ENCODE measurements around the gene CDH20.
A peak's percentile ranks its signal among the peaks of the same experiment; 100 is the strongest.

CDH20 gene
- total RNA-seq = 0 to 0.57 (median 0.20) reads per million in 9 experiments

DNA sequence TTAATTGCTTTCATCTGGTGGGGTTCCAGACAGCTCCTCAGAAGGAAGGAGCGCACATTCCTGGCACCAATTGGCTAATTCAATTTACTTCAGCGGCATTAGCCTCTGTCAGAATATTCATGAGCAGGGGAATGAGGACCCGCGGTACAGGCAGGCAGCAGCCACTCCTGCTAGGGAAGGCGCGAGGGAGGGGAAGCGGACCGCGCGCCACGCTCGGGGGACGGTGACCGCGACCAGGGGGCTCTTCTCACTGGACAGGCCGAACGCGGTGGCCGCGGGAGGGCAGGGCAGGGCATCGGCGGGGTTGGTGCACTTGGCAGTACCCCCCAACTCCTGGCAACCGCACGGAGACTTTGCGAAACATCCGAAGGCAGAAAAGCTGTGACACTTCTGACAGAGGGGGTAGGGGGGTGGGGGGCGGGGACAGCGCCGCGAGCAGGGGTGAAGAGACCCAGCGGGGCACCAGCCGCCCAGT lies at the start of gene CDH20:
Gene CDH20, plus strand, starts transcription at position 160 of the 475 bp plus-strand sequence.
- peaks cover 0 to 2% of the 10 kb centered on the region in 2 donors for H3K4me1 Mint-ChIP-seq (ENCODE audit: low read depth in 2 of 2)
- ATAC-seq (replicated peaks) = no peak
- H3K4me3 Mint-ChIP-seq = peak within 1 kb of the TSS in 1 of 2 donors; percentile 40
- H3K27ac Mint-ChIP-seq = no peak within 1 kb of the TSS
- peaks cover 3% of the 10 kb centered on the region for H3K36me3 Mint-ChIP-seq (ENCODE audit: insufficient read depth)
- H3K27me3 Mint-ChIP-seq = peaks cover 0 to 39% of the 10 kb centered on the region in 2 donors
- DNase-seq = no peak
- peaks cover 6 to 14% of the 10 kb centered on the region in 2 donors for H3K9me3 Mint-ChIP-seq

DNA sequence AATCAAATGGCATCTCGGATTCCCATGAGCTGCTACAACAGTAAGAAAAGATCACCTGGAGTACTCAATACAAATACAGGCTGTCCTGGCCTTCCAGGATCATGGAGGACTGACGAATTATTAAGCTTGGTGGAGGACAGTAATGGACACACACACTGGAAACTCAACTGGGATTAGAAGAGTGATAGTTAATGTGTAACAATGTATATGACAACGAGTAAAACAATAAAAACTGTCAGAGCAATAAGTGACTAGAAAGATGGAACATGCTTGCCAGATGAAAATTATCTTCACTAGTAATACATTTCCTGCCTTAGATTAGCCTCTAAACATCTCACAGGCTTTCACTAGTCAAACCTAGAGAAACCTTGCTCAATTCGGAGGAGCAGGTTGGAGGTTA lies 49.2 kb upstream of the CDH20 start:
- DNase-seq (no peak), ATAC-seq (replicated peaks) (no peak)
- no peak overlapping the region for H3K27ac Mint-ChIP-seq
- H3K9me3 Mint-ChIP-seq = peaks cover 7 to 22% of the 10 kb centered on the region in 2 donors
- no peak overlapping the region for H3K4me3 Mint-ChIP-seq
- H3K36me3 Mint-ChIP-seq (ENCODE audit: insufficient read depth) = no peaks in the 10 kb centered on the region
- H3K27me3 Mint-ChIP-seq = no peaks in the 10 kb centered on the region
- H3K4me1 Mint-ChIP-seq (ENCODE audit: low read depth in 2 of 2) = no peaks in the 10 kb centered on the region

DNA sequence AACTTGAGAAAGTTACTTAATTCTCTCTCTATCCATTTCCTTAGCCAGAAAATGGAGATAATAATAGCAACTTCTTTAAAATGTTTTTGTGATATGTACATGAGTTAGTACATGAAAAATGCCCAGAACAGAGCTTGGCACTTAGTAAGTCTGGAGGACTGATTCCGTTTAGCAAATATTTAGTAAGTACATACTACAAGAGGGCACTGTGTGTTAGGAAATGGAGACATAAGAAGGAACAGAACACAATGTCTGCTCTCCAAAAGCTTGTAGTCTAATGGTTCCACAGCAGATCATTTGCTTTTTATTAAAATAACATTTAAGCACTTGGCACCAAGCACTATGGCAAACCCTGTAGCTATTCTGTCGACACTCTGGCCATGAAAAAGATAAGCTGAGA lies 47.5 kb upstream of the CDH20 start:
- Mint-ChIP-seq H3K4me3 (no peak overlapping the region), H3K27ac (no peak overlapping the region), H3K9me3 (peaks cover 5 to 7% of the 10 kb centered on the region in 2 donors), H3K27me3 (no peaks in the 10 kb centered on the region), H3K36me3 (ENCODE audit: insufficient read depth) (no peaks in the 10 kb centered on the region), H3K4me1 (ENCODE audit: low read depth in 2 of 2) (no peaks in the 10 kb centered on the region)
- DNase-seq = no peak
- no peak for ATAC-seq (replicated peaks)

DNA sequence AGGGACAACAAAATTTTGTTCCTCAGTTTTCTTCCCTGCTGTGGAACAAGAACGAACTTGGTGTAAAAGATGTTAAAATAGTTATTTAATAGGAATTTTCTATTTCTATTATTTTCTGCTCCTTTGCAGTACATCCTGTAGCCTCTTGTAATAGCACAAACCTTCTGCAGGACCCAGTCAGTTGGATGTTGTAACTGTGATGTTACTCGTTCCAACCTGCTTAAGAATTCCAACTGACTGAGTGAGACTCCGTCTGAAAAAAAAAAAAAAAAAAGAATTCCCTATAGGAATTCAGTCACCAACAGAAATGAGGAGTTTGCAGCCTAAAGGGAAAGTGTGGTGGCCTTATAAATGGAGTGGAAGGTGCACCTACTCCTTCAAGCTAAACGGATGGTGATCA lies 46.4 kb upstream of the CDH20 start:
- H3K27ac Mint-ChIP-seq = no peak overlapping the region
- H3K27me3 Mint-ChIP-seq = no peaks in the 10 kb centered on the region
- ATAC-seq (replicated peaks) (no peak), DNase-seq (no peak)
- no peaks in the 10 kb centered on the region for H3K4me1 Mint-ChIP-seq (ENCODE audit: low read depth in 2 of 2)
- H3K4me3 Mint-ChIP-seq = no peak overlapping the region
- no peaks in the 10 kb centered on the region for H3K36me3 Mint-ChIP-seq (ENCODE audit: insufficient read depth)
- H3K9me3 Mint-ChIP-seq = peaks cover 2 to 6% of the 10 kb centered on the region in 2 donors

DNA sequence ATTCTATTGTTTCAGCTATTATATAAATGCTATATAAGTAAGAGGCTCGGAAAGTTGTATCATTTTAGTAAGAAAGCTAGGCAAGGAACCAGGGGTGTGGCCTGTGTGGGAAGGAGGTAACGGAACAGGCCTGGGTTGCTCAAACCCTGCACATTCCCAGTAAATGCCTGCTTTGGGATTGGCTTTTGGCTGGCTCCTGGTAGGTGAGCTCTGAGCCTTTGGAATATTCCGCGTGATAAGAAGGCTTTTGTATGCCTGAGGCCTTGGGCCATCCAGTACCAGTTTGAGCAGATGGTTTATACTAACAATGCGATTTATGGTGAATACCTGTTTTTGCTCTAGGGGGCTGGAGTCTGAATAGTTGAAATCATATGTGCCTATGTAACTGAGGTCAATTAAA lies 42.6 kb upstream of the CDH20 start:
- Mint-ChIP-seq H3K27me3 (no peaks in the 10 kb centered on the region), H3K4me1 (ENCODE audit: low read depth in 2 of 2) (no peaks in the 10 kb centered on the region), H3K4me3 (no peak overlapping the region), H3K9me3 (no peaks in the 10 kb centered on the region), H3K27ac (no peak overlapping the region), H3K36me3 (ENCODE audit: insufficient read depth) (no peaks in the 10 kb centered on the region)
- ATAC-seq (replicated peaks) = no peak
- no peak for DNase-seq

DNA sequence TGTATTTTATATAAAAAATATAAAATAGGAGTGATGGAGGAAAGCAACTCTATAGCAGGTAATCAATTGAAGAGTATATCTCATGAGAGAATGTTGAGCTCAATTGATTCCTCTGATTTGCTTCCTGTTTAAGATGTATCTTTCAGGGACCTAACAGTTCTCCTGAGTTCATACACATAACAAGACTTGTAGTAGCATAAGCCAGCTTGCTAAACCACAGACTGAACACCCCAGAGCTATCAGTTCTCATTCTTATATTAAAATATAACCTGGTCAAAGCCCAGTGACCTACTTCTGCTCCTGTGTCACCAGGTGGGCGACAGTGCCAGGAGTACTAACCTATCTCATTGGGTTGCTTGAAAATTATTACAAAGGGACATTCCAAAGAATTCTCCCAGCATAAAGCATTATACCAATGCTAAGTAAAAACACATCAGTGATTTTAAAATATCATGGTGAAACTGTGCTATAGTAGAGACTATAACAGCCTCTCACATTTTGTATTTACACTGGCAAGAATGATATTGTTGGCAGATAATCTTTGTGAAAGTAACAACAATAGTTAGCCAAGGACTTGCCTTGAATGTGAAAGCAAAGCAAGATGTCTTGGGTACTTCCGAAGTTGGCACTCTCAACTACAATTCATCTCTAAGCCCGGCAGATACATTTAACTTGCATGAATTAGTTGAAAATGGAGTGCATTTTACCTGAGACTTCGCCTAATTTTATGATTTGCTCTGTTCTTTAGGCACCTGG lies 40.8 kb upstream of the CDH20 start:
- Mint-ChIP-seq H3K4me3 (no peak overlapping the region), H3K36me3 (ENCODE audit: insufficient read depth) (no peaks in the 10 kb centered on the region), H3K4me1 (ENCODE audit: low read depth in 2 of 2) (no peaks in the 10 kb centered on the region), H3K27me3 (no peaks in the 10 kb centered on the region), H3K27ac (no peak overlapping the region), H3K9me3 (no peaks in the 10 kb centered on the region)
- ATAC-seq (replicated peaks) (no peak), DNase-seq (no peak)

DNA sequence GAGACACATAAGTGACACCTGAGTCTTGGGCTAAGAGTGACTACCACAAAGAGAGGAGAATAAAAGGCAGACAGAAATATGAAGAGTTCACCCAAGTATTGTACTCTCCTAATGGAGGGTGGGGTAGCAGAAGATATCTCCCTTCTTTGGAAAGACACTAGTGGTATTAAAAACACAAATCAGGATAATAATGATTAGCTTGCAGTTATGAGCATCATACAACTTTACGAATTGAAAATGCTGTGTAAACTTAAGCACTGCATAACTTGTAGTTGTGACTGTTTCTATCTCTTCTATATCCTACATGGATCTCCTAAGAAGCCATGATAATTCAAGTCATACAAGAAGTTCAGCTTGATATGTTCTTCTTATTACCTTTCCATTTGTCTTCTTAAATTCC lies 38.1 kb upstream of the CDH20 start:
- no peak for DNase-seq
- no peak overlapping the region for H3K4me3 Mint-ChIP-seq
- H3K36me3 Mint-ChIP-seq (ENCODE audit: insufficient read depth) = no peaks in the 10 kb centered on the region
- no peak for ATAC-seq (replicated peaks)
- no peaks in the 10 kb centered on the region for H3K27me3 Mint-ChIP-seq
- no peaks in the 10 kb centered on the region for H3K4me1 Mint-ChIP-seq (ENCODE audit: low read depth in 2 of 2)
- peaks cover 0 to 2% of the 10 kb centered on the region in 2 donors for H3K9me3 Mint-ChIP-seq
- no peak overlapping the region for H3K27ac Mint-ChIP-seq

DNA sequence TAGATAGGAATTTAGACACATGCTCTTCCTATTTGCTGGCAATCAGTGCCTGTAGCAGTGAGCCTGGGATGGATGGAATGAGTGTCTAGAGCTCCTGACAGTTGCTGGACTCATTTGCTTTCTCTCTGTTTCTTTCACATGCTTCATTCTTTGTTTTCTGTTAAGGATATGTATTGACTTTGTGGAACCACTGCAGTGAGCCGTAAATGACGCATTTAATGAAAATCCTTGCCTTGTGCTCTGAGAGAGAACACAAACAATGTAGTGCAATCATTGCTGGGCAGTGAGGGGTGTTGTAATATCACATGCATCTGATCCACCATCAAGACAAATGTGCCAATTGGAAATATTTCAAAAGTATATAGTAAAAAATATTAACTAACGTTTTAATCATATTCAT lies 25.2 kb upstream of the CDH20 start:
- Mint-ChIP-seq H3K36me3 (ENCODE audit: insufficient read depth) (no peaks in the 10 kb centered on the region), H3K27ac (no peak overlapping the region), H3K27me3 (no peaks in the 10 kb centered on the region), H3K4me1 (ENCODE audit: low read depth in 2 of 2) (no peaks in the 10 kb centered on the region), H3K4me3 (no peak overlapping the region), H3K9me3 (peaks cover 0 to 6% of the 10 kb centered on the region in 2 donors)
- no peak for ATAC-seq (replicated peaks)
- DNase-seq = no peak

DNA sequence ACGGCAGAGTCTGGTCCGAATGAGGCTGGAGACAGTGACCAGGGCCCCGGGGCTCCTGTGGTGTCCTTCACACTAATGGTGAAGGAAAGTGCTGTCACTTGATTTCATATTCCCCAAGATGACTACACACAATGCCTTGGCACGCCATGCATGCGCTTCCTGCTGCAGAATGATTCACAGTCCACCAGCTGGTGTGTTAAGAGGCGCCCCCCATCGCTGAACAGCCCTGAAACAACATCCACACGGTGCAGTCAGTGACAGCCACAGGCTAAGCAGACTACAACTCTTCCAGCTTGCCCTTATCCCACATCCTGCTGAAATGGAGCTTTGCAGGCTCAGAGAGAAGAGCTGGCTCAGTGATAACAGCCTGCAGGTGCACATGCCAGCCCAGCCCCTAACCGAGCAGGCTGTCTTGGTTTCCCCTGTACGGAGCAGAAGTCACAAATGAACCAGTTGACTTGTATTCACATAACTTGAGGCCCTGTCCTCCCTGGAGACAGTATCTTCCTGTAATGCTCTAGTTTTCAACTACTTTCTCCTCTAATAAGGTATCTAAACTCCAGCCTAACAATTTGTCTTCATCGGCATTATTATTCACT lies 24.3 kb upstream of the CDH20 start:
- Mint-ChIP-seq H3K36me3 (ENCODE audit: insufficient read depth) (no peaks in the 10 kb centered on the region), H3K27ac (no peak overlapping the region), H3K9me3 (peaks cover 0 to 6% of the 10 kb centered on the region in 2 donors), H3K4me1 (ENCODE audit: low read depth in 2 of 2) (no peaks in the 10 kb centered on the region), H3K4me3 (no peak overlapping the region), H3K27me3 (no peaks in the 10 kb centered on the region)
- ATAC-seq (replicated peaks) (no peak), DNase-seq (no peak)

DNA sequence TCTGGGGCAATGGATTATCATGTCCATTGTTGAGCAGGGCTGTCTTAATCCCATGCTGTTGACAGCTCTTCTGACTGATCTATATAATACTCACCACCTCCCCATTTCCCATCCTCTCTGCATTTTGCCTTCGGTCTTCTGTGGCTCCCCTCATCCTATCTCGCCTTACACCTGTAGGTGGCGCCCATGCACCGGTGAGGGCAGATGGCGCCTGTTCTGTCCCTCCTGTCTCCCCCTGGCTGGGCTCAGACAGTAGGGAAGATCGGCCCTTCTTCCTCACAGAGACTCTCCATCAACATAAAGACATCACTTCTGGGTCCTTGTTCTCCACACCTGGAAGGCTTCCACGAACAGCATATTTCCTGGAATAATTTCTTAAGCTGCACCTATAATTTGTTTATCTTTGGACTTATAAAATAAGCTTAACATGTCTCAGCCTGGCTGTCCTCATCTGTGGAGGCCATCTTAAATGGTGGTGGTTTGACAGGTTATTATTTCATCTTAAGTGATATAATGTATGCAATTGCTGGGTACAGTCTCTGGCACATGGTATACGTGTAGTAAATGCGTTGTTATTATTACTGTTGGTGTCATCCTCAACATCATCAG lies 10.9 kb upstream of the CDH20 start:
- Mint-ChIP-seq H3K9me3 (peaks cover 0 to 7% of the 10 kb centered on the region in 2 donors), H3K27ac (no peak overlapping the region), H3K4me3 (no peak overlapping the region), H3K27me3 (no peaks in the 10 kb centered on the region), H3K4me1 (ENCODE audit: low read depth in 2 of 2) (no peaks in the 10 kb centered on the region), H3K36me3 (ENCODE audit: insufficient read depth) (no peaks in the 10 kb centered on the region)
- DNase-seq = peak in 2 of 3 experiments; percentile 4 to 15
- ATAC-seq (replicated peaks) = no peak

DNA sequence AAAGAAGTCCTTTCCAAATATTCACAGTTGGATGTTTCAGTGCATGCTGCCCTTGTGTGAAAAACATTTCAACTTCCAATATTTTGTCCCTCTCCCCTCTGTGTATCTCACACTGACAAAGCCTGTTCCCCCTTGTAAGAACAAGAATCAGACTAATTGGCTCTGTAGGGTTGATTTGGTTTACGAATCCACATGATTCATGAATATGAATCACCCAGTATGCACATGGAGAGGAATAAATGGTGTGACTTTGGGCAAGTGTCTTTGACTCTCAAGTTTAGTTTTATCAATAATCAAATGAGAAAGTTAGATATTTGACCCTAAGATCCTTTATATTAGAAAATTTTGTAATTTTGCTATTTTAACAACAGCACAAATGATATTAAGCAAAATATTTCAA lies 9.3 kb upstream of the CDH20 start:
- H3K4me1 Mint-ChIP-seq (ENCODE audit: low read depth in 2 of 2) = no peaks in the 10 kb centered on the region
- no peaks in the 10 kb centered on the region for H3K27me3 Mint-ChIP-seq
- no peak for ATAC-seq (replicated peaks)
- DNase-seq = no peak
- no peak overlapping the region for H3K4me3 Mint-ChIP-seq
- H3K27ac Mint-ChIP-seq = no peak overlapping the region
- no peaks in the 10 kb centered on the region for H3K36me3 Mint-ChIP-seq (ENCODE audit: insufficient read depth)
- H3K9me3 Mint-ChIP-seq = peaks cover 2 to 3% of the 10 kb centered on the region in 2 donors

DNA sequence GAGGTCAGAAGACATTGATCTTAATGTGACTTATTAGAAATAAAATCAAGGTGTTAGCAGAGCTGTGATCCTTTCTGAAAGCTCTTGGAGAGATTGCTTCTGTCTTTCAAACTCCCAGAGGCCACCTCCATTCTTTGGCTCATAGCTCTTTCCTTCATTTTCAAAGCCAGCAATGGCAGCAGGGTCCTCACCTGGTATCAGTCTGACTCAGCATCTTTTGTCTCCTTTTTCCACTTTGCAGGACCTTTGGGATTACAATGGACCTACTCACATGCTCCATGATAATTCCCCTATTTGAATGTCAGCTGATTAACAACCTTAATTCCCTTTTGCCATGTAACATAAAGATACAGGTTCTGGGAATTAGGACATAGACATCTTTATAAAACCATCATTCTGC lies 6.8 kb upstream of the CDH20 start:
- Mint-ChIP-seq H3K9me3 (peaks cover 2 to 7% of the 10 kb centered on the region in 2 donors), H3K4me3 (no peak overlapping the region)
- ATAC-seq (replicated peaks) = no peak

DNA sequence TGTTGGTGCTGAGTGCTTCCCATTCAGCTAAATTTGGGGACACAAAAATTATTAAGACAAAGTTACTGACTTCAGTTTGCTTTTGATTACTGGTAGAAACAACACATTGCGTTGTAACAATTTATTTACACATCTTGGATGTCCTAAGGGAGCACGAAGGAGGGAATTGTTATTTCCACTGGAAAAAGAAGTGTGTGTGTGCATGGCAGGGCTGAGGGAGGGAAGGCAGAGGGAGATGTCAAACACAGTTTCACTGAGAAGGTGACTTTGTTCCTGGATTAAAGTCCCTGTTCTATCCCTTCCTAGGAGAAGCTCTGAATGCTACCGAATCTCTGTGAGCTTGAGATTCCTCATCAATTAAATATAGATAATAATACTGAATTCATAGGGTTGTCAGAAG lies 3.8 kb upstream of the CDH20 start:
- DNase-seq (no peak), ATAC-seq (replicated peaks) (no peak)
- no peak overlapping the region for H3K4me3 Mint-ChIP-seq
- no peak overlapping the region for H3K27ac Mint-ChIP-seq
- H3K27me3 Mint-ChIP-seq = peaks cover 0 to 15% of the 10 kb centered on the region in 2 donors
- peaks cover 6 to 7% of the 10 kb centered on the region in 2 donors for H3K9me3 Mint-ChIP-seq
- peaks cover 3% of the 10 kb centered on the region for H3K36me3 Mint-ChIP-seq (ENCODE audit: insufficient read depth)
- H3K4me1 Mint-ChIP-seq (ENCODE audit: low read depth in 2 of 2) = no peaks in the 10 kb centered on the region

More for the DNA sequence above, 6.8 kb upstream of the CDH20 start:
- no peaks in the 10 kb centered on the region for H3K36me3 Mint-ChIP-seq (ENCODE audit: insufficient read depth)
- H3K27me3 Mint-ChIP-seq = no peaks in the 10 kb centered on the region
- no peaks in the 10 kb centered on the region for H3K4me1 Mint-ChIP-seq (ENCODE audit: low read depth in 2 of 2)
- DNase-seq = no peak
- no peak overlapping the region for H3K27ac Mint-ChIP-seq

DNA sequence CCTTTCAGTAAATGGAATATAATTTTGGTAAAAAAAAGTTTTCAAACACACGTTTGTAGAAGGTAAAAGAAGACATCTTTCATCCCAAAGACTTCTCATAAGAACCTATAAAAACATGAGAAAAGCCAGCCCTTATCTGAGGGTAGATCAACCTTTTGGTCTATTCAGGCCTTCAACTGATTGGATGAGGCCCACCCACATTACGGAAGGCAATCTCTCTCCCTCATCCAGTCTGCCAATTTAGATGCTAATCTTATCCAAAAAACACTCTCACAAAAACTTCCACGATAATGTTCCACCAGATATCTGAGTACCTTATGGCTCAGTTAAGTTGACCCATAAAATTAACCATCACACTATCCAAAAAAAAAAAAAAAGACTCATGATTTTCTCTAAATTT lies 2.2 kb upstream of the CDH20 start:
- peaks cover 3% of the 10 kb centered on the region for H3K36me3 Mint-ChIP-seq (ENCODE audit: insufficient read depth)
- H3K27ac Mint-ChIP-seq = no peak overlapping the region
- H3K4me3 Mint-ChIP-seq = no peak overlapping the region
- H3K4me1 Mint-ChIP-seq (ENCODE audit: low read depth in 2 of 2) = peaks cover 0 to 2% of the 10 kb centered on the region in 2 donors
- DNase-seq = no peak
- no peak for ATAC-seq (replicated peaks)
- peaks cover 0 to 30% of the 10 kb centered on the region in 2 donors for H3K27me3 Mint-ChIP-seq
- H3K9me3 Mint-ChIP-seq = peaks cover 6 to 7% of the 10 kb centered on the region in 2 donors

Measured in effector memory CD8-positive, alpha-beta T cell (primary cell).